ENCODE measurements around the gene TMEM9.

TMEM9 gene

GRCh38 chr1:201183209-201183608 lies 28.9 kb upstream of the TMEM9 start:
- Mint-ChIP-seq H3K27me3 (peaks cover 40 to 62% of the 10 kb centered on the region in 2 donors), H3K4me1 (peaks cover 3 to 9% of the 10 kb centered on the region in 2 donors), H3K36me3 (peaks cover 0 to 2% of the 10 kb centered on the region in 2 donors), H3K9me3 (peaks cover 4 to 8% of the 10 kb centered on the region in 2 donors), H3K27ac (no peak overlapping the region), H3K4me3 (no peak overlapping the region)
- ATAC-seq (replicated peaks): no peak
- DNase-seq: no peak

GRCh38 chr1:201181726-201182125 lies 27.5 kb upstream of the TMEM9 start:
- DNase-seq (no peak), ATAC-seq (replicated peaks) (no peak)
- no peak overlapping the region for H3K27ac Mint-ChIP-seq
- H3K9me3 Mint-ChIP-seq: peaks cover 4 to 8% of the 10 kb centered on the region in 2 donors
- H3K4me1 Mint-ChIP-seq: peaks cover 3 to 9% of the 10 kb centered on the region in 2 donors
- H3K36me3 Mint-ChIP-seq: peaks cover 2 to 3% of the 10 kb centered on the region in 2 donors
- peaks cover 47 to 64% of the 10 kb centered on the region in 2 donors for H3K27me3 Mint-ChIP-seq
- H3K4me3 Mint-ChIP-seq: no peak overlapping the region

- H3K4me1 Mint-ChIP-seq: peaks cover 3 to 9% of the 10 kb centered on the region in 2 donors
- no peak for DNase-seq
- no peak for ATAC-seq (replicated peaks)
- H3K4me3 Mint-ChIP-seq: no peak overlapping the region
- peaks cover 4 to 8% of the 10 kb centered on the region in 2 donors for H3K9me3 Mint-ChIP-seq
- H3K36me3 Mint-ChIP-seq: peaks cover 2 to 3% of the 10 kb centered on the region in 2 donors
- no peak overlapping the region for H3K27ac Mint-ChIP-seq
- H3K27me3 Mint-ChIP-seq: peaks cover 48 to 64% of the 10 kb centered on the region in 2 donors
These were observed 27.0 kb upstream of the TMEM9 start for GRCh38 chr1:201181323-201181722.

- H3K4me3 Mint-ChIP-seq: no peak overlapping the region
- no peak overlapping the region for H3K27ac Mint-ChIP-seq
- peaks cover 3 to 9% of the 10 kb centered on the region in 2 donors for H3K4me1 Mint-ChIP-seq
- DNase-seq (no peak), ATAC-seq (replicated peaks) (no peak)
- H3K27me3 Mint-ChIP-seq: peaks cover 48 to 64% of the 10 kb centered on the region in 2 donors
- peaks cover 4 to 8% of the 10 kb centered on the region in 2 donors for H3K9me3 Mint-ChIP-seq
- peaks cover 2 to 3% of the 10 kb centered on the region in 2 donors for H3K36me3 Mint-ChIP-seq
These were observed 26.6 kb upstream of the TMEM9 start for GRCh38 chr1:201180901-201181300.

GRCh38 chr1:201180141-201180540 lies 25.9 kb upstream of the TMEM9 start:
- H3K4me1 Mint-ChIP-seq: peaks cover 3 to 9% of the 10 kb centered on the region in 2 donors
- peaks cover 4 to 8% of the 10 kb centered on the region in 2 donors for H3K9me3 Mint-ChIP-seq
- DNase-seq (no peak), ATAC-seq (replicated peaks) (no peak)
- peaks cover 43 to 64% of the 10 kb centered on the region in 2 donors for H3K27me3 Mint-ChIP-seq
- H3K27ac Mint-ChIP-seq: no peak overlapping the region
- H3K36me3 Mint-ChIP-seq: peaks cover 2 to 3% of the 10 kb centered on the region in 2 donors
- H3K4me3 Mint-ChIP-seq: no peak overlapping the region

- Mint-ChIP-seq H3K9me3 (peaks cover 4 to 8% of the 10 kb centered on the region in 2 donors), H3K27ac (no peak overlapping the region), H3K4me3 (no peak overlapping the region), H3K36me3 (peaks cover 2 to 3% of the 10 kb centered on the region in 2 donors), H3K27me3 (peaks cover 38 to 60% of the 10 kb centered on the region in 2 donors), H3K4me1 (peaks cover 3 to 9% of the 10 kb centered on the region in 2 donors)
- DNase-seq (no peak), ATAC-seq (replicated peaks) (no peak)
These were observed 24.4 kb upstream of the TMEM9 start for GRCh38 chr1:201178718-201179117.

- H3K4me1 Mint-ChIP-seq: peaks cover 3 to 10% of the 10 kb centered on the region in 2 donors
- no peak overlapping the region for H3K4me3 Mint-ChIP-seq
- no peak overlapping the region for H3K27ac Mint-ChIP-seq
- peaks cover 44 to 67% of the 10 kb centered on the region in 2 donors for H3K27me3 Mint-ChIP-seq
- peaks cover 2 to 3% of the 10 kb centered on the region in 2 donors for H3K36me3 Mint-ChIP-seq
- DNase-seq (no peak), ATAC-seq (replicated peaks) (no peak)
- H3K9me3 Mint-ChIP-seq: peaks cover 4 to 8% of the 10 kb centered on the region in 2 donors
These were observed 22.7 kb upstream of the TMEM9 start for GRCh38 chr1:201176940-201177339.

GRCh38 chr1:201175820-201176500 lies 21.7 kb upstream of the TMEM9 start:
- Mint-ChIP-seq H3K4me1 (peaks cover 6 to 12% of the 10 kb centered on the region in 2 donors), H3K4me3 (no peak overlapping the region), H3K27me3 (peaks cover 43 to 65% of the 10 kb centered on the region in 2 donors), H3K36me3 (peaks cover 2 to 3% of the 10 kb centered on the region in 2 donors), H3K9me3 (peaks cover 0 to 8% of the 10 kb centered on the region in 2 donors), H3K27ac (no peak overlapping the region)
- DNase-seq (no peak), ATAC-seq (replicated peaks) (no peak)

- no peak for ATAC-seq (replicated peaks)
- H3K27me3 Mint-ChIP-seq: peaks cover 31 to 44% of the 10 kb centered on the region in 2 donors
These were observed 19.5 kb upstream of the TMEM9 start for GRCh38 chr1:201173736-201174135.

GRCh38 chr1:201172999-201173610 lies 18.8 kb upstream of the TMEM9 start:
- H3K4me3 Mint-ChIP-seq: no peak overlapping the region
- H3K27ac Mint-ChIP-seq: no peak overlapping the region
- ATAC-seq (replicated peaks): no peak

More at GRCh38 chr1:201173736-201174135, 19.5 kb upstream of the TMEM9 start:
- Mint-ChIP-seq H3K27ac (no peak overlapping the region), H3K9me3 (peaks cover 0 to 2% of the 10 kb centered on the region in 2 donors), H3K4me3 (no peak overlapping the region), H3K36me3 (peaks cover 2 to 3% of the 10 kb centered on the region in 2 donors), H3K4me1 (peaks cover 6 to 21% of the 10 kb centered on the region in 2 donors)
- DNase-seq: no peak

GRCh38 chr1:201172326-201172725 lies 18.1 kb upstream of the TMEM9 start:
- Mint-ChIP-seq H3K9me3 (no peaks in the 10 kb centered on the region), H3K4me3 (no peak overlapping the region), H3K36me3 (no peaks in the 10 kb centered on the region), H3K27ac (no peak overlapping the region), H3K27me3 (peaks cover 21 to 30% of the 10 kb centered on the region in 2 donors), H3K4me1 (peaks cover 6 to 21% of the 10 kb centered on the region in 2 donors)
- ATAC-seq (replicated peaks) (no peak), DNase-seq (no peak)

More at GRCh38 chr1:201172999-201173610, 18.8 kb upstream of the TMEM9 start:
- Mint-ChIP-seq H3K4me1 (peaks cover 6 to 21% of the 10 kb centered on the region in 2 donors), H3K27me3 (peaks cover 27 to 38% of the 10 kb centered on the region in 2 donors), H3K36me3 (peaks cover 0 to 3% of the 10 kb centered on the region in 2 donors), H3K9me3 (no peaks in the 10 kb centered on the region)
- DNase-seq: no peak

GRCh38 chr1:201171063-201172036 lies 17.1 kb upstream of the TMEM9 start:
- H3K9me3 Mint-ChIP-seq: no peaks in the 10 kb centered on the region
- peaks cover 6 to 21% of the 10 kb centered on the region in 2 donors for H3K4me1 Mint-ChIP-seq

GRCh38 chr1:201170533-201171062 lies 16.3 kb upstream of the TMEM9 start:
- Mint-ChIP-seq H3K27me3 (peaks cover 19 to 38% of the 10 kb centered on the region in 2 donors), H3K4me1 (peaks cover 6 to 21% of the 10 kb centered on the region in 2 donors), H3K27ac (peak overlapping the region; percentile 93), H3K9me3 (no peaks in the 10 kb centered on the region), H3K36me3 (no peaks in the 10 kb centered on the region), H3K4me3 (peak overlapping the region; percentile 85 to 91)
- ATAC-seq (replicated peaks) (peak; percentile 95 to 96), DNase-seq (peak; percentile 81)

More at GRCh38 chr1:201171063-201172036, 17.1 kb upstream of the TMEM9 start:
- DNase-seq (no peak), ATAC-seq (replicated peaks) (peak; percentile 72 to 74)
- peak overlapping the region; percentile 93 for H3K27ac Mint-ChIP-seq
- no peaks in the 10 kb centered on the region for H3K36me3 Mint-ChIP-seq
- peak overlapping the region; percentile 85 to 91 for H3K4me3 Mint-ChIP-seq
- peaks cover 14 to 31% of the 10 kb centered on the region in 2 donors for H3K27me3 Mint-ChIP-seq
